Non-pigmented ciliary epithelial cell (primary cell): ENCODE results near the gene GPHB5.
A peak's percentile ranks its signal among the peaks of the same experiment; 100 is the strongest.
"Not testable (repeated sequence)": the region's sequence is repeated elsewhere in the genome, so short reads cannot be mapped to it uniquely, and the experiment has no call there.

Source experiments
- DNase-seq: peaks from one replicate; pipeline ENCODE4 v3.0.0-alpha.2; 2010; ENCODE audit warnings: low read depth

Gene GPHB5

GRCh38 chr14:63295231-63295685, 23.5 kb downstream of the GPHB5 start:
- no peak for DNase-seq

DNA sequence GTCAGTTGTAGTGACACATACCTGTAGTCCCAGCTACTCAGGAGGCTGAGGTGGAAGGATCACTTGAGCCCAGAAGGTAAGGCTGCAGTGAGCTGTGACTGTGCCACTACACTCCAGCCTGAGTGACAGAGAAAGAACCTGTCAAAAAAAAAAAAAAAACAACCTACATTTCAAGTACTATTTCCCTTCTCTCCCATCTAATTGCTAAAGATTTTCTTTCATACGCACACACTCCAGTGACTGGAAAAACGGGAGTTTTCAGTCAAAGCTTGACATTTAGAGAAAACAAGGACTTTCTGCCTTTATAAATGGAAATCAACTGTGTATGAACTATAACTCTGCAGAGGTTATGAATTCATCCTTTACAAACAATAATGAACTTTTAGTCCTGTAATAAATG, 25.9 kb downstream of the GPHB5 start:
- DNase-seq, result no peak

- DNase-seq, result no peak
These were observed 27.8 kb downstream of the GPHB5 start for GRCh38 chr14:63290741-63291430.

DNA sequence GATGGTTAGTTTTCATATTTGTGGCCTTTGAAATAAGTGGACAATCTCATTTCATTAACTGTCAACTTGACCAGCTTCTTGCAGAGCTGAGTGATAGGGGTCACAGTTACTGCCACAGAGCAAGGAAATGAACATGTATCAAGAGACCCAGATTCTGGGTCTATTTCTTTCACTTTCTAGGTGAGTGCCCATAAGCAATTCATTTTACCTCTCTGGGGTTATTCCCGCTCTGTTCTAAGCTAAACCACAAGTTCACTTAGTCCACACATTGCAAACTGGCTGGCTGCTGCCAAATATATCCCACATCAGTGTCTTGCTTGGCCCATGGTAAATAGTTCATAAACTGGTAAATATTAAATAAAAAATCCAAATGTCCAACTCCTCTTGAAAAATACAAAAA, 29.9 kb downstream of the GPHB5 start:
- no peak for DNase-seq

GRCh38 chr14:63287666-63288483, 30.9 kb downstream of the GPHB5 start:
- no peak for DNase-seq

GRCh38 chr14:63286071-63286470, 32.7 kb downstream of the GPHB5 start:
- DNase-seq, result no peak

DNA sequence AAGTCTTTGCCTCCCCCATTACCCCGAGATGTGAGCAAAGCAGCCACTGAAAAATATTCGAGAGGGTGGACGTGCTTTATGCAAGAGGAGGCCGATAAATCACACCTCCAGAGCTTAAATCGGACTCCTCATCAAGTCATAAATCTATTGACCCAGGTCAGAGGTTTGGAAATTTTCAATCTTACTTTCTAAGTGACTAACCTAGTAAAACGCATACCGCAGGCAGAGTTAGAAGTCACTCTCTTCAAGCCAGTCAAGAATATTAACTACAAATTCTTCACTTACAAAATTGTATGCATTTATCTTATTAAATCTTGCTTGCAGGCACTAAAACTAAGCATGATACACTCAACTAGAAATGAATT, 34.9 kb downstream of the GPHB5 start:
- no peak for DNase-seq

DNA sequence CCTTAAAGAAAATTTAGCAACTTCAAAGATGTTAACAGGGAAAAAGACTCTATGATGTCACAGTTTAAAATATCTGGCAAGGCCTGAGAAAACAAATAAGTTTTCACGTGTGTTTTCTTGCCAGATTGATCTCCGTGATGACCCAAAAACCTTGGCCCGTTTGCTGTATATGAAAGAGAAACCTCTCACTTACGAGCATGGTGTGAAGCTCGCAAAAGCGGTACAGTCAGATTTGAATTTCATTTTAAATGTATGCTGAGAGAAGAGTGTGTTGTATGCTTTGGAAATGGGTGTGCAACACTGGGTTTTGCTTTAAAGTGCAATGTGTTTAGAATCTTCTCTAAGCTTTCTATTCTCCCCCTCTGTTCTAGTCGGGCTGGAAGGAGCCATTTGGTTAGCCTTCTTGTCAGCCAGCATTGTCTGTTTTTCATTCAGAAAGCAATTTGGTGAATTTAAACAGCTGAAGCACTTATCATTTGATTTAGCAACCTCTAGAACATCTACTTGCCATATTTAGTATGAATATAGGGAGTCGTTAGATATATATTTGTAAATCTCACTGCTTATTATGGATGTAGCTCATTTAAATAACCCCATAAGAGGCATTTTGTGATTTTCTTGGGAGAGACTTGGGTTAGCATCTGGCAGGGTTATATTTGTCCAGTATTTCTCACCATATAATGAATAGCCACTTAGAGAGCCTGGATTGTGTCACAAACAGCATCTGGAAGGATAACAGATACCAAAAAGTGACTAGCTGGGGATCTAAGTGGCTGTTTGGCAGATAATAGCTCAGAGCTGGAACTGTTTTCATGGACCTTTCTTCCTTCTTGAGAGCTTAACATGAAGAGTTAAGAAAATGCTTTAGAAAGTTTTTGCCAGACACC, 35.5 kb downstream of the GPHB5 start:
- no peak for DNase-seq

GRCh38 chr14:63279933-63280332, 38.8 kb downstream of the GPHB5 start:
- DNase-seq, result not testable (repeated sequence)

- no peak for DNase-seq
These were observed 41.0 kb downstream of the GPHB5 start for GRCh38 chr14:63277591-63278183.

- peak; percentile 24 for DNase-seq
These were observed 42.0 kb downstream of the GPHB5 start for GRCh38 chr14:63276492-63277342.

- no peak for DNase-seq
These were observed 42.7 kb downstream of the GPHB5 start for GRCh38 chr14:63276016-63276415.

- DNase-seq, result no peak
These were observed 43.1 kb downstream of the GPHB5 start for GRCh38 chr14:63275611-63276010.

GRCh38 chr14:63273717-63274655, 44.7 kb downstream of the GPHB5 start:
- DNase-seq, result no peak

DNA sequence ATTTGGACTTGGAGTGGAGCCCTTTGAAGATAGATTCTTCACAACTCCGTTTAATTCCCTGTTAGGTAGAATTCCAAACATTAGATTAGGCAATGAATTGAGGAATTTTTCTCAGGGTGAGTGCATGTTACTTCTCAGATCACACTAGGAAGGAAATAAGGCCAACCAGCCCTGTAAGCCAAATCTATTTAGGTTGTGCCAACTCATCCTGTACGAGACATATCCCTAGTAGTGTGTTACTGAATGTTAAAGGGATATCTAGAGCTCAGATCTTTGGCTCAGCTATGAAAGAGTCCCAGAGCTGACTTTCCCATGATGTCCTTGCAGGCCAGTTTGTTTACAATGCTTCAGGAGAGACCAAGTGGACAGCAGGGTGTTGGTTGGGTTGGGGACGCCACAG, 45.6 kb downstream of the GPHB5 start:
- no peak for DNase-seq

DNA sequence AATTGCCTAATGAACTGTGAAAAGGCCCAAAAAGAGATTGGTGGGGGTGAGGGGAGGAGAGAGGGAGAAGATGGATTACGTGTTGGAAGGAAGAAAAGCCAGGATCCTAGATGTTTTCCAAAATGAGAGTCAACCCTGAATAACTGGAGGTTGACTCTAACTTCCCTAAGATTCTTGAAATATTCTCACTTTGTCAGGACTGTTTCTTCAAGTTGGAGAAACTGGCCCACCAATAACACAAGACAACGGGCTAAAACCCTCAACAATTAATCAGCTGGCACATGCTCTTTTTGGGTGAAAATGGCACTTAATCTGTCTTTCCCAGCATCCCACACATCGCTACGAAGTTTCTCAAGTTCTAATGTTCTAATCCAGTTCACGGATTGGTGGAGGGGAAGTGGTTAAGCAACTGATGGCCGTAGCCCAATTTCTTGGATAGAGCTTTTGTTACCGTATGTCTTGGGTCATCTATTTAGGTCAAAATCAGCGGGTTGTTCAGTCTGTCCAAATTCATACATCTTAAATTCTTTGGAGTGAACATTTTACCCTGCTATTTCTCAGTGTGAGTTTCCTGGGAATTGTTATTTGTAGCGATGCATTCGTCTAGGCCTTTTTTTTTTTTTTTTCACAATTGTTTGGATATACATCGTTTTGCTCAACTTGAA, 49.0 kb downstream of the GPHB5 start:
- no peak for DNase-seq

GRCh38 chr14:63268771-63269170, 50.0 kb downstream of the GPHB5 start:
- no peak for DNase-seq

DNA sequence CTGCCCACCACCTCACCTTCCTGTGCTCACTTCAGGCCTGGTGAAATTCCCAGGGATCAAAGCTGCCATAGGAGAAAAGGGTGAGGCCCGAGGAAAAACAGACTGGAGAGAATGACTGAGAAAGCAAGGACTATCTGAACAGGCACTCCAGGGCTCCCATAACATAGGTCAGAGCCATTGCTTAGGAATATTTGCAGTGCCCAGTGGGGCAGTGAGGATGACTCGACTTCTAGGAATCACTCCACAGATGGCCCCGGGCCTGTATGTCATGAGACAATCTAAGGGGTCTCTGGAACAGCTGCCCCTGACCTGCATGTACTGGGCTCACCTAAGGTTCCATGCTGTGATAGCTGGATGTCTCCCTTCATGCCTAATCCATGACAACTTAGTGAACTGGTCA, 51.6 kb downstream of the GPHB5 start:
- DNase-seq, result no peak

DNA sequence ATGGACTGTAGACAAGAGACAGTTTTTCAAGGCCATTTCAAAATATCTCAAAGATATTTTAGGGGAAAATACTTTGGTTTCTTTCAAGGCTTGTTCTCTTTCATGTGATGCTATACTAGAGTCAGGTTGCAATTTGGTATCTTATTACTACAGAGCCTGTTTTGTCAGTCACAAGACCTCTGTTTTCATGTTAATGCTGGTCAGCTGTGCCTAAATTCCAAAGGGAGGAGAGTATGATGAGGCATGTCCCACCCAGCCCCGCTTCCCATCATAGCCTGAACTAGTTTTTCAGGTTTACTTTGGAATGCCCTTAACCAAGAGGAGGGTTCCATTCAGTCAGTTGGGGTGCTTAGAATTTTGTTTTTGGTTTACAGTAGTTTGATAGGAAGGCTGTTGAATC, 52.6 kb downstream of the GPHB5 start:
- no peak for DNase-seq
